Measurements from ENCODE around the gene CWH43.
"Not testable (repeated sequence)": the region's sequence is repeated elsewhere in the genome, so short reads cannot be mapped to it uniquely, and the experiment has no call there.

CWH43 gene

DNA sequence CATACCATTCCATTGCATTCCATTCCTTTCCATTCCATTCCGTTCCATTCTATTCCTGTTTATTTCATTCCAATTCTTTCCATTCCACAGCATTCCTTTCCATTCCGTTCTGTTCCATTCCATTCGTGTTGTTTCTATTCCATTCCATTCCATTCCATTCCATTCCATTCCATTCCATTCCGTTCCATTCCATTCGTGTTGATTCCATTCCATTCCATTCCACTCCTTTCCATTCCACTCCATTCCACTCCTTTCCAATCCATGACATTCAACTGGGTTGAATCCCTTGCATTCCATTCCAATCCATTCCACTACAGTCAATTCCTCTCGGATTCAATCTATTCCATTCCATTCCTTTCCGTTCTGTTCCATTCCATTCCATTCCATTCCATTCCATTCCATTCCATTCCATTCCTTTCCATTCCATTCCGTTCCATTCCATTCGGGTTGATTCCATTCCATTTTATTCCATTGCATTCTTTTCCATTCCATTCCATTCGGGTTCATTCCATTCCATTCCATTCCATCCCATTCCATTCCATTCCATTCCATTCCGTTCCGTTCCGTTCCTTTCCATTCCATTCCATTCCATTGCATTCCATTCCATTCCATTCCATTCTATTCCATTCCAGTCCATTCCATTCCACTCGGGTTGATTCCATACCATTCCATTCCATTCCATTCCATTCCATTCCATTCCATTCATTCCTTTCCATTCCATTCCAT, 112.1 kb downstream of the CWH43 start:
- not testable (repeated sequence) for DNase-seq

DNA sequence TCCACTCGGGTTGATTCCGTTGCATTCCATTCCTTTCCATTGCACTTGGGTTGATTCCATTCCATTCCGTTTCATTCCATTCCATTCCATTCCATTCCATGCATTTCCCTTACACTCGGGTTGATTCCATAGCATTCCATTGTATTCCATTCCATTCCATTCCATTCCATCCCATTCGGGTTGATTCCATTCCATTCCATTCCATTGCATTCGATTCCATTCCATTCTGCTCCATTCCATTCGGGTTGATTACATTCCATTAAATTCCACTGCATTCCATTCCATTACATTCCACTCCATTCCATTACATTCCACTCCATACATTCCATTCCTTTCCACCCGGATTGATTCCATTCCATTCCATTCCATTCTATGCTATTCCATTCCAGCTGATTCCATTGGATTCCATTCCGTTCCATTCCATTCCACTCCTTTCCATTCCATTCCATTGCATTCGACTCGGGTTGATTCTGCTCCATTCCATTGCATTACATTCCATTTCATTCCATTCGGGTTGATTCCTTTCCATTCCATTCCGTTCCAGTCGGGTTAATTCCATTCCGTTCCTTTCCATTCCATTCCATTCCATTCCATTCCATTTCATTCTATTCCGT, 113.9 kb downstream of the CWH43 start:
- DNase-seq, result not testable (repeated sequence)

DNA sequence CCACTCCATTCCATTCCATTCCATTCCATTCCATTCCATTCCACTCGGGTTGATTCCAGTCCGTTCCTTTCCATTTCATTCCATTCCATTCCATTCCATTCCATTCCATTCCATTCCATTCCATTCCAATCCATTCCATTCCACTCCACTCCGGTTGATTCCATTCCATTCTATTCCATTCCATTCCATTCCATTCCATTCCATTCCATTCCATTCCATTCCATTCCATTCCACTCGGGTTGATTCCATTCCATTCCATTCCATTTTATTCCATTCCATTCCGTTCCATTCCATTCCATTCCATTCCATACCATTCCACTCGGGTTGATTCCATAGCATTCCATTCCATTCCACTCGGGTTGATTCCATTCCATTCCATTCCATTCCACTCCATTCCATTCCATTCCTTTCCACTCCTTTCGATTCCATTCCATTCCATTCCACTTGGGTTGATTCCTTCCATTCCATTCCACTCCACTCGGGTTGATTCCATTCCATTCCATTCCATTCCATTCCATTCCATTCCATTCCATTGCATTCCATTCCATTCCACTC, 116.3 kb downstream of the CWH43 start:
- DNase-seq, result not testable (repeated sequence)

GRCh38 chr4:49103436-49104136, 117.5 kb downstream of the CWH43 start:
- DNase-seq, result not testable (repeated sequence)

DNA sequence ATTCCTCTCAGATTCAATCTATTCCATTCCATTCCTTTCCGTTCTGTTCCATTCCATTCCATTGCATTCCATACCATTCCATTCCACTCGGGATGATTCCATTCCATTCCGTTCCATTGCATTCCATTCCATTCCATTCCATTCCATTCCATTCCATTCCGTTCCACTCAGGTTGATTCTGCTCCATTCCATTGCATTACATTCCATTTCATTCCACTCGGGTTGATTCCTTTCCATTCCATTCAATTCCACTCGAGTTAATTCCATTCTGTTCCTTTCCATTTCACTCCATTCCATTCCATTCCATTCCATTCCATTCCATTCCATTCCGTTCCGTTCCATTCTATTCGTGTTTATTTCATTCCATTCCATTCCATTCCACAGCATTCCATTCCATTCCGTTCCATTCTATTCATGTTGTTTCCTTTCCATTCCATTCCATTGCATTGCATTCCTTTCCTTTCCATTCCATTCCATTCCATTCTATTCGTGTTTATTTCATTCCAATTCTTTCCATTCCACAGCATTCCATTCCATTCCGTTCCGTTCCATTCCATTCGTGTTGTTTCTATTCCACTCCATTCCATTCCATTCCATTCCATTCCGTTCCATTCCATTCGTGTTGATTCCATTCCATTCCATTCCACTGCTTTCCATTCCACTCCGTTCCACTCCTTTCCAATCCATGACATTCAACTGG, 118.3 kb downstream of the CWH43 start:
- not testable (repeated sequence) for DNase-seq

- not testable (repeated sequence) for DNase-seq
Measured at GRCh38 chr4:49105248-49105904, 119.3 kb downstream of the CWH43 start.

DNA sequence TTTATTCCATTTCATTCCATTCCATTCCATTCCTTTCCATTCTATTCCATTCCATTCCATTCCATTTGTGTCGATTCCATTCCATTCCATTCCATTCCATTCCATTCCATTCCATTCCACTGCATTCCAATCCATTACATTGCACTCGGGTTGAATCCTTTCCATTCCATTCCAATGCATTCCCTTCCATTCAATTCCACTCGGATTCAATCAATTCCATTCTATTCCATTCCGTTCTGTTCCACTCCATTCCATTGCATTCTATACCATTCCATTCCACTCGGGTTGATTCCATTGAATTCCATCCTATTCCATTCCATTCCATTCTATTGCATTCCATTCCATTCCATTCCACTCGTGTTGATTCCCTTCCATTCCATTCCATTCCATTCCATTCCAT, 121.2 kb downstream of the CWH43 start:
- DNase-seq, result peak; percentile 35

GRCh38 chr4:49108183-49108978, 122.3 kb downstream of the CWH43 start:
- not testable (repeated sequence) for DNase-seq

- DNase-seq, result not testable (repeated sequence)
Measured at GRCh38 chr4:49109567-49110166, 123.6 kb downstream of the CWH43 start.

- not testable (repeated sequence) for DNase-seq
Measured at GRCh38 chr4:49110579-49110978, 124.5 kb downstream of the CWH43 start.
